PC-3 (cell line): ENCODE results near the gene TSTD1. TPM values are rescaled to one million over a fixed set of nuclear protein-coding genes. Genes with fewer than 3 reads are reported as not detected.

ENCODE experiments used
- ATAC-seq: fragments of 200-7000 bp; cut with Tn5 transposase; 2 replicates; pipeline ENCODE4 v1.9.1; 2020; ENCODE audit warnings: mild to moderate bottlenecking, moderate library complexity
- BruUV-seq: library from RNA; stranded (reverse); fragments of 400-500 nt; replicated peaks from 2 replicates; lab custom pipeline; 2021; lab: Mats Ljungman, UMichigan
- CTCF ChIA-PET: fragments of 300-600 bp; sonication (Branson Sonifier 250); formaldehyde crosslinking; loops from one replicate; lab custom pipeline; 2022; ENCODE audit warnings: antibody characterized with exemption; lab: Charles Lee
- POLR2A ChIA-PET: fragments of 300-600 bp; sonication (Branson Sonifier 250); formaldehyde crosslinking; loops from one replicate; lab custom pipeline; 2022; ENCODE audit warnings: antibody characterized with exemption; ENCODE audit not compliant: unreplicated experiment; lab: Charles Lee
- DNase-seq: peaks from one replicate; pipeline ENCODE4 v3.0.0-alpha.2; 2015
- H2AFZ ChIP-seq: fragments of 300-600 bp; sonication (generic); 2 replicates; pipeline ENCODE4 v1.6.0; 2016; ENCODE audit warnings: antibody characterized with exemption, low read length
- H3F3A ChIP-seq: fragments of 300-600 bp; sonication (generic); one replicate; pipeline ENCODE4 v1.6.0; 2017; ENCODE audit warnings: antibody characterized with exemption, low read length, control low read depth, mild to moderate bottlenecking; ENCODE audit not compliant: unreplicated experiment
- H3K27ac ChIP-seq: fragments of 300-600 bp; sonication (generic); 2 replicates; pipeline ENCODE4 v1.5.1; 2016; ENCODE audit warnings: mild to moderate bottlenecking, low read length
- H3K27me3 ChIP-seq: fragments of 300-600 bp; sonication (generic); 2 replicates; pipeline ENCODE4 v1.6.1; 2016; ENCODE audit warnings: low read length, mixed read lengths
- H3K36me3 ChIP-seq: fragments of 300-600 bp; sonication (generic); 2 replicates; pipeline ENCODE4 v1.6.1; 2016; ENCODE audit warnings: low read depth, mixed run types, low read length, mixed read lengths
- H3K4me1 ChIP-seq: fragments of 300-600 bp; sonication (generic); 2 replicates; pipeline ENCODE4 v1.5.1; 2016; ENCODE audit warnings: low read length; ENCODE audit not compliant: insufficient read depth
- H3K4me2 ChIP-seq: fragments of 300-600 bp; sonication (generic); 2 replicates; pipeline ENCODE4 v1.6.0; 2016; ENCODE audit warnings: low read length
- H3K4me3 ChIP-seq: fragments of 300-600 bp; sonication (generic); 2 replicates; pipeline ENCODE4 v1.5.1; 2016; ENCODE audit warnings: mild to moderate bottlenecking, low read length, mixed read lengths
- H3K79me2 ChIP-seq: fragments of 300-600 bp; sonication (generic); 2 replicates; pipeline ENCODE4 v1.6.1; 2017; ENCODE audit warnings: low read length, mixed read lengths
- H3K9ac ChIP-seq: fragments of 300-600 bp; sonication (generic); 2 replicates; pipeline ENCODE4 v1.6.0; 2016; ENCODE audit warnings: mild to moderate bottlenecking, low read length
- H3K9me2 ChIP-seq: fragments of 300-600 bp; sonication (generic); replicated peaks from 2 replicates; pipeline ENCODE4 v1.6.1; 2016; ENCODE audit warnings: mixed run types, low read length, mixed read lengths
- H3K9me3 ChIP-seq: fragments of 300-600 bp; sonication (generic); 2 replicates; pipeline ENCODE4 v1.6.1; 2016; ENCODE audit warnings: low read length, mixed read lengths
- H4K20me1 ChIP-seq: fragments of 300-600 bp; sonication (generic); 2 replicates; pipeline ENCODE4 v1.6.1; 2016; ENCODE audit warnings: low read length, mixed read lengths
- CTCF ChIP-seq: fragments of 300-600 bp; sonication (generic); conservative IDR thresholded peaks from 2 replicates; pipeline ENCODE4 v1.5.1; 2017; ENCODE audit warnings: antibody characterized with exemption, low read depth, mild to moderate bottlenecking, low read length
- EZH2 ChIP-seq: fragments of 300-600 bp; sonication (generic); IDR thresholded peaks from one replicate; pipeline ENCODE4 v1.6.1; 2017; ENCODE audit warnings: antibody characterized with exemption, mild to moderate bottlenecking, low read length; ENCODE audit not compliant: unreplicated experiment
- EZH2phosphoT487 ChIP-seq: fragments of 300-600 bp; sonication (generic); IDR thresholded peaks from 2 replicates; pipeline ENCODE4 v1.6.1; 2018; ENCODE audit warnings: mild to moderate bottlenecking, antibody characterized with exemption, low read length, borderline replicate concordance
- intact Hi-C: fragments of 100-400 bp; cut with micrococcal nuclease; formaldehyde crosslinking; loops from 2 replicates; pipeline ENCODE4 v1.9.0; 2023
- total RNA-seq: library from RNA; depleted of rRNA; stranded (reverse); fragments of >200 nt; gene quantifications from 2 replicates; pipeline ENCODE4 v1.2.3, GENCODE V29; 2014

Gene TSTD1
- total RNA-seq, 1 experiment from 2014 or later: 16.5 TPM

GRCh38 chr1:161079436-161080110 is 40.8 kb upstream of the TSTD1 start:
- POLR2A ChIA-PET: no interaction called here
- no peak overlapping the region for H2AFZ ChIP-seq
- no peak overlapping the region for H3K4me3 ChIP-seq
- H3K9me2 ChIP-seq: no peaks in the 10 kb centered on the region
- BruUV-seq: no TSS peak
- H3K4me1 ChIP-seq: peaks cover 39% of the 10 kb centered on the region
- intact Hi-C loops: no loop called here
- H3K9ac ChIP-seq: no peak overlapping the region
- no peak overlapping the region for H3K27ac ChIP-seq
- no peaks in the 10 kb centered on the region for H3F3A ChIP-seq
- H3K27me3 ChIP-seq: no peaks in the 10 kb centered on the region
- no peak overlapping the region for H3K4me2 ChIP-seq
- H3K36me3 ChIP-seq: no peaks in the 10 kb centered on the region
- no peaks in the 10 kb centered on the region for H3K79me2 ChIP-seq
- no peak for ATAC-seq
- no peaks in the 10 kb centered on the region for H4K20me1 ChIP-seq
- H3K9me3 ChIP-seq: no peaks in the 10 kb centered on the region
- no peak for DNase-seq
- CTCF ChIA-PET: interaction anchor here (0.5 kb wide), 1 partner anchor 310 kb away, joined by 3 read pairs; no protein-coding TSS in a partner anchor
- TF ChIP-seq EZH2phosphoT487 (no peak), EZH2 (no peak), CTCF (no peak)

GRCh38 chr1:161077426-161077825 is 38.7 kb upstream of the TSTD1 start:
- Histone ChIP-seq H3K9ac (no peak overlapping the region), H3K27me3 (no peaks in the 10 kb centered on the region), H3K4me3 (no peak overlapping the region), H3K9me3 (no peaks in the 10 kb centered on the region), H3F3A (no peaks in the 10 kb centered on the region), H3K79me2 (no peaks in the 10 kb centered on the region), H3K9me2 (no peaks in the 10 kb centered on the region), H3K27ac (no peak overlapping the region), H2AFZ (no peak overlapping the region), H4K20me1 (no peaks in the 10 kb centered on the region), H3K4me2 (no peak overlapping the region), H3K4me1 (peaks cover 19% of the 10 kb centered on the region), H3K36me3 (no peaks in the 10 kb centered on the region)
- BruUV-seq: no TSS peak
- DNase-seq (no peak), ATAC-seq (no peak)
- TF ChIP-seq EZH2 (no peak), CTCF (no peak)
- intact Hi-C loops: no loop called here
- POLR2A ChIA-PET: no interaction called here
- CTCF ChIA-PET: no interaction called here

- no peak overlapping the region for H2AFZ ChIP-seq
- DNase-seq (no peak), ATAC-seq (no peak)
- POLR2A ChIA-PET: no interaction called here
- no peaks in the 10 kb centered on the region for H3K36me3 ChIP-seq
- H3F3A ChIP-seq: no peaks in the 10 kb centered on the region
- no peaks in the 10 kb centered on the region for H3K9me3 ChIP-seq
- no peak overlapping the region for H3K4me2 ChIP-seq
- no peak for TF ChIP-seq CTCF
- TF ChIP-seq EZH2phosphoT487: no peak
- TF ChIP-seq EZH2: no peak
- no peak overlapping the region for H3K27ac ChIP-seq
- H3K27me3 ChIP-seq: no peaks in the 10 kb centered on the region
- no peak overlapping the region for H3K9ac ChIP-seq
- H3K9me2 ChIP-seq: no peaks in the 10 kb centered on the region
- H3K79me2 ChIP-seq: no peaks in the 10 kb centered on the region
- intact Hi-C loops: no loop called here
- no TSS peak for BruUV-seq
- CTCF ChIA-PET: no interaction called here
- H3K4me1 ChIP-seq: peaks cover 9% of the 10 kb centered on the region
- H4K20me1 ChIP-seq: no peaks in the 10 kb centered on the region
- no peak overlapping the region for H3K4me3 ChIP-seq
Observed at GRCh38 chr1:161076410-161076809, 37.6 kb upstream of the TSTD1 start.
